Suprapubic skin (tissue), 4 donors: Measurements from ENCODE around the gene RNASEH2B. TPM values are rescaled to one million over a fixed set of nuclear protein-coding genes. Genes with fewer than 3 reads are reported as not detected.
A peak's percentile ranks its signal among the peaks of the same experiment; 100 is the strongest.

Source experiments
- DNase-seq, 2 donors: peaks; one replicate each; pipeline ENCODE4 v3.0.0-alpha.2; 2019; ENCODE audit warnings: low spot score in 2 of 2
- H3K27ac ChIP-seq: fragments of 200-600 bp; sonication (generic); one replicate; pipeline ENCODE4 v1.5.1; 2019
- H3K27me3 ChIP-seq: fragments of 200-600 bp; sonication (generic); one replicate; pipeline ENCODE4 v1.5.1; 2019
- H3K36me3 ChIP-seq: fragments of 200-600 bp; sonication (generic); one replicate; pipeline ENCODE4 v1.5.1; 2019
- H3K4me1 ChIP-seq: fragments of 200-600 bp; sonication (generic); one replicate; pipeline ENCODE4 v1.5.1; 2019
- H3K4me3 ChIP-seq: fragments of 200-600 bp; sonication (generic); one replicate; pipeline ENCODE4 v1.5.1; 2019; ENCODE audit warnings: mild to moderate bottlenecking
- H3K9me3 ChIP-seq: fragments of 200-600 bp; sonication (generic); one replicate; pipeline ENCODE4 v1.5.1; 2019
- CTCF ChIP-seq, 2 donors: fragments of 200-600 bp in 1 of 2; fragments of 450-650 bp in 1 of 2; sonication (generic) in 1 of 2; IDR thresholded peaks; one replicate each; pipeline ENCODE4 v1.5.1; 2016 to 2019; ENCODE audit warnings: antibody characterized with exemption in 2 of 2, mild to moderate bottlenecking in 1 of 2, moderate library complexity in 1 of 2
- EP300 ChIP-seq: sonication (generic); formaldehyde crosslinking; IDR thresholded peaks from one replicate; pipeline ENCODE4 v1.6.1; 2017; ENCODE audit warnings: antibody characterized with exemption
- POLR2A ChIP-seq, 2 donors: fragments of 450-650 bp; IDR thresholded peaks; one replicate each; pipeline ENCODE4 v1.6.1; 2017; ENCODE audit warnings: antibody characterized with exemption in 2 of 2, mild to moderate bottlenecking in 2 of 2, moderate library complexity in 2 of 2
- POLR2AphosphoS5 ChIP-seq, 3 donors: sonication (generic); formaldehyde crosslinking; IDR thresholded peaks; one replicate each; pipeline ENCODE4 v1.6.1; 2017; ENCODE audit warnings: antibody characterized with exemption in 3 of 3
- WGBS: methylation state at CpG from one replicate; pipeline ENCODE4 v1.1.5; 2018; 5-methylcytosine and 5-hydroxymethylcytosine counted together
- total RNA-seq, 4 donors: library from RNA; depleted of rRNA; stranded (reverse); fragments of >200 nt; gene quantifications; one replicate each; pipeline ENCODE4 v1.1.0, GENCODE V29; 2016

Gene RNASEH2B
- total RNA-seq, 4 donors from 2014 or later: 11.0 to 39.9 (median 21.7) TPM

GRCh38 chr13:50981686-50982085, 72.1 kb downstream of the RNASEH2B start:
- H3K9me3 ChIP-seq: no peaks in the 10 kb centered on the region
- no peak for DNase-seq
- H3K4me3 ChIP-seq: no peak overlapping the region
- no peaks in the 10 kb centered on the region for H3K27me3 ChIP-seq
- TF ChIP-seq POLR2A (IDR thresholded peaks at IDR 0.05): no peak
- no peaks in the 10 kb centered on the region for H3K4me1 ChIP-seq
- 95% methylated on average over 4 of the region's 4 CpGs for WGBS
- no peaks in the 10 kb centered on the region for H3K36me3 ChIP-seq
- no peak overlapping the region for H3K27ac ChIP-seq

- TF ChIP-seq POLR2AphosphoS5 (IDR thresholded peaks at IDR 0.05): no peak
- no peak for TF ChIP-seq CTCF (IDR thresholded peaks at IDR 0.05)
- no peak for TF ChIP-seq EP300
- no peak for TF ChIP-seq POLR2A (IDR thresholded peaks at IDR 0.05)
- no peaks in the 10 kb centered on the region for H3K27me3 ChIP-seq
- no peak overlapping the region for H3K4me3 ChIP-seq
- no peaks in the 10 kb centered on the region for H3K9me3 ChIP-seq
- peaks cover 27% of the 10 kb centered on the region for H3K4me1 ChIP-seq
- no peak overlapping the region for H3K27ac ChIP-seq
- 49% methylated on average over 6 of the region's 6 CpGs for WGBS
- DNase-seq: no peak
- H3K36me3 ChIP-seq: no peaks in the 10 kb centered on the region
Measured at GRCh38 chr13:50989476-50989875, 79.9 kb downstream of the RNASEH2B start.

DNA sequence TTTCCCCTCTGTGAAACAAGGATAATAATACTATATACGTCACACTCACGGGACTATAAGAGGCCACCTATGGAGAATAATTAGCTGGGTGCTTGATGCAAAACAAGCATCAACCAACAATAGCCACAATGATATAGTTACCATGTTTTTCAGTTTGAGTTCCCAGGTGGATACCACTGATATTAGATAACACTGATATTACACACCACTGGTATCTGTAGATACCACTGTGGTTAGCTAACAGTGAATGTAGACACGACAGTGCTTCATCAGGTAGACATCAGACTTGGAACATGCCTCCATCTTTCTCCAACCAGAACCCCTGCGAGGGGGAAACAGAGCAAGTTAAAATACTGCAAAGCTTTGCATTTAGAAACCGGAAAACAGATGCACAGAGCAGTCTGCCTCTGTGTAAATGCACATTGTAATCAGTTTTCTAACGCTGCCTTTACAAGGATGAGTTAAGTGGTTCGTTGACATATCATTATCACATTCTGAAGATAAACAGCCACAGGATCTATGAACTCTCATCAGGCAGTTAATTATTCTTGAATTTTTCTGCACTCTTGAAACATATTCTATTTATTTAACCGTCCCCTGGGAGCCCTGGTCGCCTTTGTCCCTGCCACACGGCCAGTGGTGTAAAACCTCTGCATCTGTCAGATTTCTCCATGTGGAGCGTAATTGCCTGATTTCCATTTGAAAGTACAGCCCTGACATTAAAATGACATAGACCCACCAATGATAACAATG, 80.7 kb downstream of the RNASEH2B start:
- TF ChIP-seq EP300: no peak
- no peak for TF ChIP-seq POLR2A (IDR thresholded peaks at IDR 0.05)
- no peak for TF ChIP-seq POLR2AphosphoS5 (IDR thresholded peaks at IDR 0.05)
- TF ChIP-seq CTCF (IDR thresholded peaks at IDR 0.05): no peak
- Histone ChIP-seq H3K4me1 (peaks cover 27% of the 10 kb centered on the region), H3K27me3 (no peaks in the 10 kb centered on the region), H3K27ac (no peak overlapping the region), H3K9me3 (no peaks in the 10 kb centered on the region), H3K36me3 (no peaks in the 10 kb centered on the region), H3K4me3 (no peak overlapping the region)
- no peak for DNase-seq
- WGBS: 74% methylated on average over 11 of the region's 11 CpGs

DNA sequence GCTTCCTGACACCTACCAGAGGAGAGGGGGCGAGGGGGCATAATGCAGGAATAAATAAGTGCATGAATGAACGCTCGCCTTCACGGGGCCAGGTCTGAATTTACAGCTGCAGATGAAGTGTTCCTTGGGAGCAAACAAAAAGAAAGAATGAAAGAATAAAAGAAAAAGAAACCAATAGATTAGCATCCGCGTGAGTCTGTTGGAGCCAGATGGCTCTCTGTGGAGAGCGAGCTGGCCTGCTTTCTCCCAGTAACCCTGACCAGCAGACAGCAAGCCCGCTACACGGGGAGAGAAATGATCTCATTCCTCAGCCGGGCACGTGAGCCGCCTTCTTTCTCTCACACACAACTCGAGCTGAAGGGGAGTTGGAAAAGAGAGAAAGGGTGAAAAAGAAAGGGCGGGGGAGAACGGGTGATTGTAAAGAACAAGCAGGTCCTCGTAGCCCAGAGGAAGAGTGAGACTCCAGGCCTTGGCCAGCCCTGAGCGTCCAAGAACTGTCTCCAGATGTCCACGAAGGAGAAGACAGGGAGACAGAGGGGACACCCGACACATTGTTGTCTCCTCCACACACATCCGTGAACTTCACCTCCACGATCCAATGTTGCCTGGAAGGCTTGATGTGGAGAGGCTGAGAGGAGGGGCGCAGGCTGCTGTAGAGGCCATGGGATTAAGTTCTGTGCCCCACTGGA, 81.4 kb downstream of the RNASEH2B start:
- 68% methylated on average over 22 of the region's 22 CpGs for WGBS
- TF ChIP-seq EP300: no peak
- TF ChIP-seq POLR2A (IDR thresholded peaks at IDR 0.05): no peak
- no peak for TF ChIP-seq POLR2AphosphoS5 (IDR thresholded peaks at IDR 0.05)
- no peak for TF ChIP-seq CTCF (IDR thresholded peaks at IDR 0.05)
- Histone ChIP-seq H3K27ac (peak overlapping the region; percentile 65), H3K36me3 (no peaks in the 10 kb centered on the region), H3K9me3 (no peaks in the 10 kb centered on the region), H3K4me1 (peaks cover 27% of the 10 kb centered on the region), H3K27me3 (no peaks in the 10 kb centered on the region), H3K4me3 (no peak overlapping the region)
- no peak for DNase-seq

DNA sequence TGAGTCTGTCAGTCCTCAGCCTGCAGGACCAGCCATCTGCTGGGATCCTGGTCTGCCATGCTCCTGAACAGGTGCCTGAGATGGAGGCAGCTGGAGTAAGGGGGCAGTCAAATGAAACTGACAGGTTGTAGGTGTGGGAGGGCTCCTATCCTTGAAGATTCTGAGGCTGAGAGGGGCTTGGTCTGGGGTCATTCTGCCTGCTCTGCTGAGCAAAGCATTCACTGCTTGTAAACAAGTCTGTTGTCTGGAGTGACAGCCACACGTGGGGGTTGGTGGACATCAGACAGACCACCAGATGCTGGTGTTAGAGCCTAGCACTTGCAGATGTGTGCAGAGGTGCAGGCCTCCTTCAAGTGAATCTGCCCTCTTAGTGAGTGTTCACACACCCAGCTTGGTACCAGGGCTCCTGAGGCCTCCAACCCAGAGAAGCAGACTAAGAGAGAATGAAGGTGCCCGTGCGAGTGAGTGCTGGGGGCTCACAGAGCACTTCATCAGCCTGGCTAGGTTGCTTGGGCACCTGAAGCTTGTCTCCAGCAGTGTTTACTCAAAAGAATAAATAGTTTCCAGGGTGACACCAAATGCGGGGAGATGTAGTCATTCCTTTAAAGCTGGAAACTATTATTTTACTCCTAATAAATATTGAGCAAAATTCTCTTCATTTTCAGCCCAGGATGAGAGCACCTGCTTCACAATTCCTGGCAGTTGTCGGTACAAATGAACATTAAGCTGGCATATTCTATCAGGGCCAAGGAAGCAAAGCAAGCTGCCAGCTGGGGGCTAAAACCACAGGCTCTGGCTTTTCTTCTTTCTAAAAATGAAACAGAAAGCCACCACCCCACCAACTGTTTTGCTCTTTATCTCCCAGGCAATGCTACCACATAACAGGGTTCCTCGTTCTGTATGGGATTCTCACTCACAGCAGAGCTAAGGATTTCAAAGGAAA, 82.3 kb downstream of the RNASEH2B start:
- 65% methylated on average over 6 of the region's 6 CpGs for WGBS
- Histone ChIP-seq H3K27me3 (no peaks in the 10 kb centered on the region), H3K9me3 (no peaks in the 10 kb centered on the region), H3K4me1 (peaks cover 27% of the 10 kb centered on the region), H3K27ac (peak overlapping the region; percentile 65), H3K4me3 (no peak overlapping the region), H3K36me3 (no peaks in the 10 kb centered on the region)
- DNase-seq: no peak
- TF ChIP-seq POLR2AphosphoS5 (IDR thresholded peaks at IDR 0.05) (no peak), EP300 (no peak), CTCF (IDR thresholded peaks at IDR 0.05) (no peak), POLR2A (IDR thresholded peaks at IDR 0.05) (no peak)
